ENCODE results near the gene QTRT2.

DNA sequence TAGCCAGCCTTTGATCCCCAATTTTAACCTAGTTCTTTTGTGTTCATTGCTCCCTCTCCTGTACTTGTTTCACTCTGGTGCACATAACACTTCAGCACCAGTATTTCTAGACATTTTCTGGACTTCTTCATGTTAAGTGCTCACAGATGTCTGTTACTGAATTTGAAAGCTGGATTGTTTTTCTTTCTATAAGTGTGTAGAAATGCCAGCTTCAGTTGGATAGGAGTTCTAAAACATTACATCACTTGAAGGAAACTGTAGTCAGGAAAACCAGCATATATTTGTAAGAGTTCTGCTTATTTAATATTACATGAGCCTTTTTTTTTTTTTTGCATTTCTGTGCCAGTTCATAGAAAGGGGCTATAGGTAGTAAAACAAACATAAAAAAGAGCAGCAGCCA lies 21.6 kb downstream of the QTRT2 start:
- TF ChIP-seq, protein P1, sequence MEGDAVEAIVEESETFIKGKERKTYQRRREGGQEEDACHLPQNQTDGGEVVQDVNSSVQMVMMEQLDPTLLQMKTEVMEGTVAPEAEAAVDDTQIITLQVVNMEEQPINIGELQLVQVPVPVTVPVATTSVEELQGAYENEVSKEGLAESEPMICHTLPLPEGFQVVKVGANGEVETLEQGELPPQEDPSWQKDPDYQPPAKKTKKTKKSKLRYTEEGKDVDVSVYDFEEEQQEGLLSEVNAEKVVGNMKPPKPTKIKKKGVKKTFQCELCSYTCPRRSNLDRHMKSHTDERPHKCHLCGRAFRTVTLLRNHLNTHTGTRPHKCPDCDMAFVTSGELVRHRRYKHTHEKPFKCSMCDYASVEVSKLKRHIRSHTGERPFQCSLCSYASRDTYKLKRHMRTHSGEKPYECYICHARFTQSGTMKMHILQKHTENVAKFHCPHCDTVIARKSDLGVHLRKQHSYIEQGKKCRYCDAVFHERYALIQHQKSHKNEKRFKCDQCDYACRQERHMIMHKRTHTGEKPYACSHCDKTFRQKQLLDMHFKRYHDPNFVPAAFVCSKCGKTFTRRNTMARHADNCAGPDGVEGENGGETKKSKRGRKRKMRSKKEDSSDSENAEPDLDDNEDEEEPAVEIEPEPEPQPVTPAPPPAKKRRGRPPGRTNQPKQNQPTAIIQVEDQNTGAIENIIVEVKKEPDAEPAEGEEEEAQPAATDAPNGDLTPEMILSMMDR (IDR thresholded peaks at IDR 0.05; ENCODE audit: low read depth, low read length), result no peak
- TF ChIP-seq EZH2phosphoT487 (IDR thresholded peaks at IDR 0.05; ENCODE audit: low read depth), result no peak

Data from OCI-LY3 (cell line).